ENCODE measurements around the gene SLC25A3. TPM values are rescaled to one million over a fixed set of nuclear protein-coding genes. Genes with fewer than 3 reads are reported as not detected.

SLC25A3 gene
- total RNA-seq, 3 donors from 2014 or later, result 327 to 469 (median 356) TPM

DNA sequence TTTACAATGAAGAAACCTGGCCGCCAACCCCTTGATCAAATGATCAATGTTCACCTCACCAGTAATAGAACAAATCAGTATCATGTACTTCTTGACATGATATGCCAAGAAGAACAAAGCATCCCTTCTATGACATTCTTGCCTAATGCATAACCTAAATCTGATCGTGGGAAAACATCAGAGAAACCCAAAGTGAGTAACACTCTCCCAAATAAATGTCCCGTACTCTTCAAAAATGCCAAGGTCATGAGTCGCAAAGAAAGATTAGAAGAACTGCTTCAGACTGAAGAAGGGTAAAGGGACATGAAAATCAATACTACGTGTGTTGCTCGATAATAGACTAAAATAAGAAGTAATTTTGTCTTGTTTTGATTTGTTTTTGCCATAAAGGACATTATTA lies 11.4 kb upstream of the SLC25A3 start:
- no peaks in the 10 kb centered on the region for H3K27me3 ChIP-seq
- DNase-seq (ENCODE audit: low spot score in 2 of 2), result no peak
- no peaks in the 10 kb centered on the region for H3K4me1 ChIP-seq
- no peaks in the 10 kb centered on the region for H3K9me3 ChIP-seq
- H3K27ac ChIP-seq, result no peak overlapping the region
- H3K4me3 ChIP-seq, result no peak overlapping the region
- H3K36me3 ChIP-seq, result no peaks in the 10 kb centered on the region
- intact Hi-C loops (cut with DNase I; ENCODE audit: low total_unique reads), result no loop called here
- no peak for TF ChIP-seq POLR2A (IDR thresholded peaks at IDR 0.05)
- no peak for TF ChIP-seq POLR2AphosphoS5 (IDR thresholded peaks at IDR 0.05)
- TF ChIP-seq, protein P1, sequence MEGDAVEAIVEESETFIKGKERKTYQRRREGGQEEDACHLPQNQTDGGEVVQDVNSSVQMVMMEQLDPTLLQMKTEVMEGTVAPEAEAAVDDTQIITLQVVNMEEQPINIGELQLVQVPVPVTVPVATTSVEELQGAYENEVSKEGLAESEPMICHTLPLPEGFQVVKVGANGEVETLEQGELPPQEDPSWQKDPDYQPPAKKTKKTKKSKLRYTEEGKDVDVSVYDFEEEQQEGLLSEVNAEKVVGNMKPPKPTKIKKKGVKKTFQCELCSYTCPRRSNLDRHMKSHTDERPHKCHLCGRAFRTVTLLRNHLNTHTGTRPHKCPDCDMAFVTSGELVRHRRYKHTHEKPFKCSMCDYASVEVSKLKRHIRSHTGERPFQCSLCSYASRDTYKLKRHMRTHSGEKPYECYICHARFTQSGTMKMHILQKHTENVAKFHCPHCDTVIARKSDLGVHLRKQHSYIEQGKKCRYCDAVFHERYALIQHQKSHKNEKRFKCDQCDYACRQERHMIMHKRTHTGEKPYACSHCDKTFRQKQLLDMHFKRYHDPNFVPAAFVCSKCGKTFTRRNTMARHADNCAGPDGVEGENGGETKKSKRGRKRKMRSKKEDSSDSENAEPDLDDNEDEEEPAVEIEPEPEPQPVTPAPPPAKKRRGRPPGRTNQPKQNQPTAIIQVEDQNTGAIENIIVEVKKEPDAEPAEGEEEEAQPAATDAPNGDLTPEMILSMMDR (IDR thresholded peaks at IDR 0.05), result no peak

- no peak overlapping the region for H3K4me3 ChIP-seq
- no peaks in the 10 kb centered on the region for H3K4me1 ChIP-seq
- intact Hi-C loops (cut with DNase I; ENCODE audit: low total_unique reads), result no loop called here
- H3K36me3 ChIP-seq, result no peaks in the 10 kb centered on the region
- H3K27ac ChIP-seq, result no peak overlapping the region
- DNase-seq (ENCODE audit: low spot score in 2 of 2), result no peak
- H3K27me3 ChIP-seq, result no peaks in the 10 kb centered on the region
- no peak for TF ChIP-seq POLR2A (IDR thresholded peaks at IDR 0.05)
- no peaks in the 10 kb centered on the region for H3K9me3 ChIP-seq
Measured at GRCh38 chr12:98587084-98587483, 6.4 kb upstream of the SLC25A3 start.

DNA sequence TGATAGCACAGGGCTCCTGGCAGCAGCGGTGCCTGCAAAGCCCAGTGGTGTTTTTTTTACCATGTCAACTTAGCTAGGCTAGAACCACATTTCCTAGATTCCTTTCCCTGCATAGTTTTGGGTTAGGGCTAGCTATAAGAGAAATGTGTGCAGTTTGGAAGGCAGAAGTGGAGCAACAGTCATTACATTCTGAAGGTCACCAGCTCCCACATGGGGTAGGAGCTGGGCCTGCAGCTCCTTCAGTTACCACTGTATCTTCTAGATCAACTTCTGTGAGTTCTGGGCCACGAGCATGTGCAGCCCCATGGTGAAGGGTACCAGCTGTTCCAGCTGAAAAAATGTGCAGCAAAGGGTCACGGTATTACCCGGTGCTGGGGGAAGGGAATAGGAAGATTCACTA lies 2.3 kb upstream of the SLC25A3 start:
- intact Hi-C loops (cut with DNase I; ENCODE audit: low total_unique reads), result no loop called here
- Histone ChIP-seq H3K36me3 (no peaks in the 10 kb centered on the region), H3K9me3 (no peaks in the 10 kb centered on the region), H3K27ac (no peak overlapping the region), H3K27me3 (no peaks in the 10 kb centered on the region), H3K4me1 (peaks cover 0 to 8% of the 10 kb centered on the region in 2 donors), H3K4me3 (no peak overlapping the region)
- no peak for DNase-seq (ENCODE audit: low spot score in 2 of 2)
- TF ChIP-seq POLR2AphosphoS5 (IDR thresholded peaks at IDR 0.05) (no peak), POLR2A (IDR thresholded peaks at IDR 0.05) (no peak)
- TF ChIP-seq, protein P1 (IDR thresholded peaks at IDR 0.05), result no peak

DNA sequence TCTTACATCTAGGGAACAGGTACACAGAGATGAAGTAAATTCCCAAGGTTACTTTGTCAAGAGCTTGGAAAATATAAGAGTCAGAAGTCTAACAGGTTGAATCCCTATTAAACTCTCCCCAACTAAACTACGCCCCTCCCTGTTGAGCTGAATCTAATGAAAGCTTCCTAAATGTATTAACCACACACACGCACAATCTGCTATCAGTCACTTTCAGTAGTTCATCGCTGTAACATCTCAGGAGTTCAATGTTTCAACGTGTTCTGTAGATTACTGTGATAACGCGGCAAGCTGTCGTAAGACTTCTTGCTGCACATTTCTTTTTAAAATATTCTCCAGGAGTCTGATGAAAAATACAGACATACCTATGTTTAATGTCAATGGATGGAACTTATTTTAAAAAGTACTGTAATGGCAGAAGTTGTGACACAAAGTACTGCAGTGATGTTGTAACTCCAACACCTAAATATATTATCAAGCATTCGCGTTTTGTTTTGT lies 612 bp upstream of the SLC25A3 start:
- intact Hi-C loops (cut with DNase I; ENCODE audit: low total_unique reads), result no loop called here
- Histone ChIP-seq H3K36me3 (no peaks in the 10 kb centered on the region), H3K4me1 (peaks cover 0 to 10% of the 10 kb centered on the region in 2 donors), H3K27ac (peak overlapping the region; percentile 96 to 98), H3K27me3 (no peaks in the 10 kb centered on the region), H3K9me3 (no peaks in the 10 kb centered on the region), H3K4me3 (peak overlapping the region; percentile 69 to 89 (median 72))
- no peak for DNase-seq (ENCODE audit: low spot score in 2 of 2)
- TF ChIP-seq POLR2A (IDR thresholded peaks at IDR 0.05) (no peak), POLR2AphosphoS5 (IDR thresholded peaks at IDR 0.05) (no peak)
- TF ChIP-seq, protein P1 (IDR thresholded peaks at IDR 0.05), result no peak

DNA sequence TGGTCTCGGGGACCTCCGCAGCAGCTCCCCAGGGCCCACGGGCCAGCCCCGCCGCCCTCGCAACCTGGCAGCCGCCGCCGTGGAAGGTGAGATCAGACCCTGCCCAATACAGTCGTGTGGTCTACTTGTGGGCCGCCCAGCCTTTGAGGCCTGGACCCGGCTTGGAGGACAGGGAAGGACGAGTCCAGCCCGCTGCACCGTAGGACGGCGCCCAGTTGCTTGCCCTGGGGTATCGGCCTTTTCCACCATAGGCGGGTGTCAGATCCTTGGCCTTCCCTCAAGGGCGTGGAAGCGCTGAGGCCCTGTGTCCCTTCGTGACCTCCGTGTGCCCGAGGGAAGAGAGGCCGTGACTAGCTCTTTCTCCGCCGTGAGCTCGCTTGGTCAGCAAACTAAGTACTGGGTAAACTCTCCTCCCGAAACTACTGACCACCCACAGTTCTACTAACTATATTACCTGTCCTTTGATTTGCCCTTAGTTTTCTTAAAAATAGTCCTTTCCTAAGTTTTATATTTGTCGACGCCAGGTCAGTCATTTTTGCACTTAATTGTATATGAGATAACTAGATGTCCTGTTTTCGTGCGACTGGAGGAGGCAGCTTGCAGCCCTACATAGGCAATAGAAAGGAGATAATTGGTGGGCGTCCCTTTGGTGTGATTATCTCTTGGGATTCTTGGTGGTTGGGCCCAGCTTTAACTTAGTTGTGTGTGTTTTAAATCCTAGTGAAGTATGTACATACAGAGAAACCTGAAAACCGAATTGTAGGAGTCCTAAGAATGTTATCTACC lies 757 bp downstream of the SLC25A3 start:
- DNase-seq (ENCODE audit: low spot score in 2 of 2), result peak in 1 of 2 donors; percentile 58
- H3K4me3 ChIP-seq, result peak overlapping the region; percentile 69 to 89 (median 72)

More for the DNA sequence above, 757 bp downstream of the SLC25A3 start:
- H3K36me3 ChIP-seq, result no peaks in the 10 kb centered on the region
- H3K9me3 ChIP-seq, result no peaks in the 10 kb centered on the region
- peaks cover 0 to 10% of the 10 kb centered on the region in 2 donors for H3K4me1 ChIP-seq
- intact Hi-C loops (cut with DNase I; ENCODE audit: low total_unique reads), result no loop called here
- no peaks in the 10 kb centered on the region for H3K27me3 ChIP-seq
- H3K27ac ChIP-seq, result peak overlapping the region; percentile 96 to 98
- TF ChIP-seq, protein P1 (IDR thresholded peaks at IDR 0.05), result no peak
- TF ChIP-seq POLR2AphosphoS5 (IDR thresholded peaks at IDR 0.05), result no peak
- no peak for TF ChIP-seq POLR2A (IDR thresholded peaks at IDR 0.05)
